K562 (cell line): Measurements from ENCODE around the gene SCN1A. TPM values are rescaled to one million over a fixed set of nuclear protein-coding genes. Genes with fewer than 3 reads are reported as not detected.

ENCODE experiments used
- ATAC-seq: fragments of 200-7000 bp; cut with Tn5 transposase; 3 replicates; pipeline ENCODE4 v1.9.1; 2020; ENCODE audit warnings: moderate library complexity
- BruUV-seq: library from RNA; stranded (reverse); fragments of 400-500 nt; replicated peaks from 2 replicates; lab custom pipeline; 2021; lab: Mats Ljungman, UMichigan
- CTCF ChIA-PET: fragments of 300-600 bp; formaldehyde crosslinking; extraction: SDS; loops from one replicate; lab custom pipeline; 2021; ENCODE audit warnings: low intra/inter-chr PET ratio; lab: Yijun Ruan, JAX
- POLR2A ChIA-PET: fragments of 300-600, 350-650 bp; sonication (Branson Sonifier 250); formaldehyde crosslinking; extraction: SDS; loops from one replicate; lab custom pipeline; 2021; ENCODE audit warnings: antibody characterized with exemption, inconsistent platforms; lab: Yijun Ruan, JAX
- DNase-seq, 4 experiments: peaks; one replicate each; pipeline versions ENCODE4 v3.0.0 to v3.0.0-alpha.2; 2011 to 2018; ENCODE audit warnings: low spot score in 3 of 4, mixed read lengths in 3 of 4; ENCODE audit errors: extremely low read depth in 1 of 4
- FAIRE-seq: peaks from 2 replicates; lab custom pipeline; 2011; peaks lifted over from hg19 to GRCh38; lab: Jason Lieb, UNC
- H2AFZ ChIP-seq: 2 replicates; pipeline ENCODE4 v1.6.0; 2011; ENCODE audit warnings: low read depth, low read length, control low read depth, inconsistent platforms
- H3K27ac ChIP-seq: fragments of 200-600 bp; 3 replicates; pipeline ENCODE4 v1.8.0; 2011; ENCODE audit warnings: low read depth, mild to moderate bottlenecking, control low read depth, inconsistent platforms, low read length, moderate library complexity, mixed read lengths; ENCODE audit errors: extremely low read depth
- H3K27me3 ChIP-seq, 2 experiments: fragments of 300-600 bp in 1 of 2; 2 replicates in 1 of 2; 3 replicates in 1 of 2; pipeline versions ENCODE4 v1.6.0 to v1.8.0; 2011; ENCODE audit warnings: inconsistent platforms in 2 of 2, low read length in 2 of 2, mild to moderate bottlenecking in 1 of 2, mixed read lengths in 1 of 2, moderate library complexity in 1 of 2; ENCODE audit not compliant: control insufficient read depth in 2 of 2, insufficient read depth in 2 of 2
- H3K36me3 ChIP-seq: fragments of 300-600 bp; 3 replicates; pipeline ENCODE4 v1.8.0; 2011; ENCODE audit warnings: mild to moderate bottlenecking, low read length, inconsistent platforms; ENCODE audit not compliant: control insufficient read depth, insufficient read depth
- H3K4me1 ChIP-seq, 2 experiments: fragments of 200-600 bp in 1 of 2; replicated peaks in 1 of 2; 2 replicates in 1 of 2; 3 replicates in 1 of 2; pipeline versions ENCODE4 v1.5.1 to v1.8.0; 2011; ENCODE audit warnings: inconsistent platforms in 2 of 2, low read length in 2 of 2, mild to moderate bottlenecking in 1 of 2, mixed read lengths in 1 of 2, moderate library complexity in 1 of 2; ENCODE audit not compliant: control insufficient read depth in 2 of 2, insufficient read depth in 2 of 2
- H3K4me2 ChIP-seq: 2 replicates; pipeline ENCODE4 v1.6.1; 2011; ENCODE audit warnings: low read length, control low read depth, inconsistent platforms, mixed read lengths; ENCODE audit not compliant: insufficient read depth
- H3K4me3 ChIP-seq: fragments of 200-600 bp; sonication (generic), shearing (Covaris generic); 2 replicates; pipeline ENCODE4 v1.5.1; 2016; ENCODE audit warnings: control low read depth, inconsistent platforms
- H3K79me2 ChIP-seq: fragments of 200-600 bp; 3 replicates; pipeline ENCODE4 v1.8.0; 2011; ENCODE audit warnings: low read length, inconsistent platforms; ENCODE audit not compliant: control insufficient read depth, insufficient read depth
- H3K9ac ChIP-seq, 2 experiments: 2 replicates each; pipeline versions ENCODE4 v1.6.0 to v1.6.1; 2011; ENCODE audit warnings: low read depth in 2 of 2, low read length in 2 of 2, control low read depth in 1 of 2, inconsistent platforms in 1 of 2, mild to moderate bottlenecking in 1 of 2, mixed read lengths in 1 of 2; ENCODE audit not compliant: insufficient read depth in 1 of 2
- H3K9me1 ChIP-seq: one replicate; pipeline ENCODE4 v1.6.0; 2011; ENCODE audit warnings: inconsistent platforms, mild to moderate bottlenecking, low read length, moderate library complexity; ENCODE audit not compliant: control insufficient read depth, insufficient read depth
- H3K9me3 ChIP-seq: replicated peaks from 2 replicates; pipeline ENCODE4 v1.5.1; 2011; ENCODE audit warnings: low read depth, low read length, inconsistent platforms; ENCODE audit not compliant: control insufficient read depth, insufficient read depth
- H4K20me1 ChIP-seq: replicated peaks from 2 replicates; pipeline ENCODE4 v1.6.1; 2011; ENCODE audit warnings: low read length, inconsistent platforms, mixed read lengths; ENCODE audit not compliant: control insufficient read depth, insufficient read depth
- HMG20A ChIP-seq: fragments of 450-650 bp; formaldehyde crosslinking; conservative IDR thresholded peaks from 2 replicates; pipeline ENCODE4 v1.4.0; 2020; ENCODE audit warnings: mild to moderate bottlenecking, mixed read lengths
- MEF2A ChIP-seq: IDR thresholded peaks from 2 replicates; pipeline ENCODE4 v1.6.1; 2011; ENCODE audit warnings: low read depth, mild to moderate bottlenecking, low read length, moderate library complexity; ENCODE audit not compliant: control insufficient read depth
- NR2F6 ChIP-seq: fragments of 450-650 bp; formaldehyde crosslinking; IDR thresholded peaks from 2 replicates; pipeline ENCODE4 v1.4.0; 2020; ENCODE audit warnings: mild to moderate bottlenecking
- PYGO2 ChIP-seq: fragments of 450-650 bp; IDR thresholded peaks from 2 replicates; pipeline ENCODE4 v1.6.1; 2016; ENCODE audit warnings: mild to moderate bottlenecking, missing genetic modification characterization, moderate library complexity, missing compliant biosample characterization
- YY1 ChIP-seq, 3 experiments: IDR thresholded peaks; 2 replicates each; pipeline ENCODE4 v1.6.1; 2011; ENCODE audit warnings: low read length in 2 of 3, mild to moderate bottlenecking in 2 of 3, moderate library complexity in 2 of 3, borderline replicate concordance in 1 of 3, control low read depth in 1 of 3, low read depth in 1 of 3; ENCODE audit not compliant: insufficient read depth in 3 of 3, insufficient replicate concordance in 2 of 3, control insufficient read depth in 1 of 3, insufficient read length in 1 of 3; ENCODE audit errors: extremely low read depth in 1 of 3
- in situ Hi-C: fragments of 300-500 bp; cut with MboI; formaldehyde crosslinking; loops from 4 replicates; pipeline ENCODE4 v1.15.0; 2018; ENCODE audit warnings: inconsistent platforms, mixed read lengths
- intact Hi-C: fragments of 100-400 bp; cut with micrococcal nuclease; formaldehyde crosslinking; loops from 2 replicates; pipeline ENCODE4 v1.14.2; 2022
- polyA plus RNA-seq, 8 experiments: library from polyadenylated mRNA; depleted of rRNA in 4 of 8; stranded (reverse) in 5 of 8; unstranded in 3 of 8; fragments of >200 nt; fragmentation: Nextera tagmentation in 2 of 8; fragmentation: Illumina TruSeq in 1 of 8; extraction: Ambion mirVana in 2 of 8; extraction: Trizol in 1 of 8; gene quantifications; 2 replicates each; pipeline versions ENCODE4 v1.2.1 to v1.2.3, GENCODE V29; 2011 to 2014; ENCODE audit warnings: inconsistent platforms in 1 of 8, missing spikeins in 1 of 8
- total RNA-seq, 7 experiments: library from RNA; depleted of rRNA in 6 of 7; stranded (reverse); fragments of >200 nt in 6 of 7; fragmentation: Illumina TruSeq in 2 of 7; extraction: Trizol in 2 of 7; gene quantifications; 2 replicates each; pipeline versions ENCODE4 v1.2.1 to v1.2.3, GENCODE V29; 2011 to 2021; ENCODE audit warnings: low replicate concordance in 1 of 7
- TF ChIP-seq, protein P1 (sequence below): fragments of 450-650 bp; IDR thresholded peaks from 2 replicates; pipeline ENCODE4 v1.6.1; 2016; ENCODE audit warnings: low read depth
- TF ChIP-seq, protein P2 (sequence below), 2 experiments: fragments of 450-650 bp; IDR thresholded peaks; 2 replicates each; pipeline ENCODE4 v1.6.1; 2018; ENCODE audit warnings: mild to moderate bottlenecking in 2 of 2, low read depth in 1 of 2; ENCODE audit not compliant: partially characterized antibody in 2 of 2
- TF ChIP-seq, protein P3 (sequence below): fragments of 200-800 bp; sonication (Bioruptor generic); IDR thresholded peaks from 2 replicates; pipeline ENCODE4 v1.6.1; 2017; ENCODE audit warnings: missing genetic modification characterization, missing compliant biosample characterization

SCN1A gene
- total and polyA plus RNA-seq, 9 of the 15 experiments (the other 6 are each of a cell fraction or from before 2014, with no cell fraction given), result not detected

DNA sequence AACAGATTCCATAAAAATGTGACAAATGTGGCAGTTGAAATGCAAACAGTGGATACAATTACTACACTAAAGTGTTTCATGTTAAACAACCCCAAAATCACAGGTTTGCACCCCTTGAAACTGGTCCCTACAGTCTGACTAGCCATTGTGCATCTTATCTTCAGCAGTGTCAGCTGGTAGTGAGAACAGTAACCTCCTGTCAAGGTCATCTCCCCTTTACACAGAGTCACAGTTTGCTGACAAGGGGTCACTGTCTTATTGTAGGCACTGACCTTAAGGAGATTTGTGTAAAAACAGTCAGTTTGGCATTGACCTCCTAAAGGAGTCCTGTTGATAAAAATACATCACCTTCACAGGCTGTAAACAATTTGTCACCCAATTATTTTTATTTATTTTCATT lies 137.0 kb downstream of the SCN1A start:
- Histone ChIP-seq H3K79me2 (no peaks in the 10 kb centered on the region), H3K4me1 (no peaks in the 10 kb centered on the region), H2AFZ (no peak overlapping the region), H3K4me2 (no peak overlapping the region), H4K20me1 (no peaks in the 10 kb centered on the region), H3K9me1 (no peaks in the 10 kb centered on the region), H3K27me3 (no peaks in the 10 kb centered on the region), H3K9me3 (no peaks in the 10 kb centered on the region), H3K4me3 (no peak overlapping the region), H3K9ac (no peak overlapping the region), H3K36me3 (no peaks in the 10 kb centered on the region), H3K27ac (no peak overlapping the region)
- ChIA-PET POLR2A (no interaction called here), CTCF (no interaction called here)
- FAIRE-seq (no peak), DNase-seq (no peak), ATAC-seq (no peak)
- intact Hi-C loops (no loop called here), in situ Hi-C loops (no loop called here)
- BruUV-seq, result no TSS peak
- TF ChIP-seq HMG20A, result no peak
- TF ChIP-seq, protein P1, sequence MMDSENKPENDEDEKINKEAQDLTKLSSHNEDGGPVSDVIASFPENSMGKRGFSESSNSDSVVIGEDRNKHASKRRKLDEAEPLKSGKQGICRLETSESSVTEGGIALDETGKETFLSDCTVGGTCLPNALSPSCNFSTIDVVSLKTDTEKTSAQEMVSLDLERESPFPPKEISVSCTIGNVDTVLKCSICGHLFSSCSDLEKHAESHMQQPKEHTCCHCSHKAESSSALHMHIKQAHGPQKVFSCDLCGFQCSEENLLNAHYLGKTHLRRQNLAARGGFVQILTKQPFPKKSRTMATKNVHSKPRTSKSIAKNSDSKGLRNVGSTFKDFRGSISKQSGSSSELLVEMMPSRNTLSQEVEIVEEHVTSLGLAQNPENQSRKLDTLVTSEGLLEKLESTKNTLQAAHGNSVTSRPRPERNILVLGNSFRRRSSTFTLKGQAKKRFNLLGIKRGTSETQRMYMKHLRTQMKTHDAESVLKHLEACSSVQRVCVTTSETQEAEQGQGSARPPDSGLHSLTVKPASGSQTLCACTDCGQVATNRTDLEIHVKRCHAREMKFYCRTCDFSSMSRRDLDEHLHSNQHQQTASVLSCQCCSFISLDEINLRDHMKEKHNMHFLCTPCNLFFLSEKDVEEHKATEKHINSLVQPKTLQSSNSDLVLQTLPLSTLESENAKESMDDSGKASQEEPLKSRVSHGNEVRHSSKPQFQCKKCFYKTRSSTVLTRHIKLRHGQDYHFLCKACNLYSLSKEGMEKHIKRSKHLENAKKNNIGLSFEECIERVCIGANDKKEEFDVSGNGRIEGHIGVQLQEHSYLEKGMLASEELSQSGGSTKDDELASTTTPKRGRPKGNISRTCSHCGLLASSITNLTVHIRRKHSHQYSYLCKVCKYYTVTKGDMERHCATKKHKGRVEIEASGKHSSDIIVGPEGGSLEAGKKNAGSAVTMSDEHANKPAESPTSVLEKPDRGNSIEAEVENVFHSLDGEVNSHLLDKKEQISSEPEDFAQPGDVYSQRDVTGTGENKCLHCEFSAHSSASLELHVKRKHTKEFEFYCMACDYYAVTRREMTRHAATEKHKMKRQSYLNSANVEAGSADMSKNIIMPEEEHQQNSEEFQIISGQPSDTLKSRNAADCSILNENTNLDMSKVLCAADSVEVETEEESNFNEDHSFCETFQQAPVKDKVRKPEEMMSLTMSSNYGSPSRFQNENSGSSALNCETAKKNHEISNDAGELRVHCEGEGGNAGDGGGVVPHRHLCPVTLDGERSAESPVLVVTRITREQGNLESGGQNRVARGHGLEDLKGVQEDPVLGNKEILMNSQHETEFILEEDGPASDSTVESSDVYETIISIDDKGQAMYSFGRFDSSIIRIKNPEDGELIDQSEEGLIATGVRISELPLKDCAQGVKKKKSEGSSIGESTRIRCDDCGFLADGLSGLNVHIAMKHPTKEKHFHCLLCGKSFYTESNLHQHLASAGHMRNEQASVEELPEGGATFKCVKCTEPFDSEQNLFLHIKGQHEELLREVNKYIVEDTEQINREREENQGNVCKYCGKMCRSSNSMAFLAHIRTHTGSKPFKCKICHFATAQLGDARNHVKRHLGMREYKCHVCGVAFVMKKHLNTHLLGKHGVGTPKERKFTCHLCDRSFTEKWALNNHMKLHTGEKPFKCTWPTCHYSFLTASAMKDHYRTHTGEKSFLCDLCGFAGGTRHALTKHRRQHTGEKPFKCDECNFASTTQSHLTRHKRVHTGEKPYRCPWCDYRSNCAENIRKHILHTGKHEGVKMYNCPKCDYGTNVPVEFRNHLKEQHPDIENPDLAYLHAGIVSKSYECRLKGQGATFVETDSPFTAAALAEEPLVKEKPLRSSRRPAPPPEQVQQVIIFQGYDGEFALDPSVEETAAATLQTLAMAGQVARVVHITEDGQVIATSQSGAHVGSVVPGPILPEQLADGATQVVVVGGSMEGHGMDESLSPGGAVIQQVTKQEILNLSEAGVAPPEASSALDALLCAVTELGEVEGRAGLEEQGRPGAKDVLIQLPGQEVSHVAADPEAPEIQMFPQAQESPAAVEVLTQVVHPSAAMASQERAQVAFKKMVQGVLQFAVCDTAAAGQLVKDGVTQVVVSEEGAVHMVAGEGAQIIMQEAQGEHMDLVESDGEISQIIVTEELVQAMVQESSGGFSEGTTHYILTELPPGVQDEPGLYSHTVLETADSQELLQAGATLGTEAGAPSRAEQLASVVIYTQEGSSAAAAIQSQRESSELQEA, result no peak
- no peak for TF ChIP-seq PYGO2 (tag)
- TF ChIP-seq MEF2A, result no peak
- TF ChIP-seq, protein P2, sequence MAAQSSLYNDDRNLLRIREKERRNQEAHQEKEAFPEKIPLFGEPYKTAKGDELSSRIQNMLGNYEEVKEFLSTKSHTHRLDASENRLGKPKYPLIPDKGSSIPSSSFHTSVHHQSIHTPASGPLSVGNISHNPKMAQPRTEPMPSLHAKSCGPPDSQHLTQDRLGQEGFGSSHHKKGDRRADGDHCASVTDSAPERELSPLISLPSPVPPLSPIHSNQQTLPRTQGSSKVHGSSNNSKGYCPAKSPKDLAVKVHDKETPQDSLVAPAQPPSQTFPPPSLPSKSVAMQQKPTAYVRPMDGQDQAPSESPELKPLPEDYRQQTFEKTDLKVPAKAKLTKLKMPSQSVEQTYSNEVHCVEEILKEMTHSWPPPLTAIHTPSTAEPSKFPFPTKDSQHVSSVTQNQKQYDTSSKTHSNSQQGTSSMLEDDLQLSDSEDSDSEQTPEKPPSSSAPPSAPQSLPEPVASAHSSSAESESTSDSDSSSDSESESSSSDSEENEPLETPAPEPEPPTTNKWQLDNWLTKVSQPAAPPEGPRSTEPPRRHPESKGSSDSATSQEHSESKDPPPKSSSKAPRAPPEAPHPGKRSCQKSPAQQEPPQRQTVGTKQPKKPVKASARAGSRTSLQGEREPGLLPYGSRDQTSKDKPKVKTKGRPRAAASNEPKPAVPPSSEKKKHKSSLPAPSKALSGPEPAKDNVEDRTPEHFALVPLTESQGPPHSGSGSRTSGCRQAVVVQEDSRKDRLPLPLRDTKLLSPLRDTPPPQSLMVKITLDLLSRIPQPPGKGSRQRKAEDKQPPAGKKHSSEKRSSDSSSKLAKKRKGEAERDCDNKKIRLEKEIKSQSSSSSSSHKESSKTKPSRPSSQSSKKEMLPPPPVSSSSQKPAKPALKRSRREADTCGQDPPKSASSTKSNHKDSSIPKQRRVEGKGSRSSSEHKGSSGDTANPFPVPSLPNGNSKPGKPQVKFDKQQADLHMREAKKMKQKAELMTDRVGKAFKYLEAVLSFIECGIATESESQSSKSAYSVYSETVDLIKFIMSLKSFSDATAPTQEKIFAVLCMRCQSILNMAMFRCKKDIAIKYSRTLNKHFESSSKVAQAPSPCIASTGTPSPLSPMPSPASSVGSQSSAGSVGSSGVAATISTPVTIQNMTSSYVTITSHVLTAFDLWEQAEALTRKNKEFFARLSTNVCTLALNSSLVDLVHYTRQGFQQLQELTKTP (IDR thresholded peaks at IDR 0.05; ENCODE audit: low read depth in 1 of 2, partially characterized antibody in 2 of 2), result no peak
- no peak for TF ChIP-seq YY1 (IDR thresholded peaks at IDR 0.05; ENCODE audit: borderline replicate concordance in 1 of 3, control insufficient read depth in 1 of 3, extremely low read depth in 1 of 3, insufficient read depth in 3 of 3, insufficient read length in 1 of 3, insufficient replicate concordance in 2 of 3, low read depth in 1 of 3, low read length in 2 of 3)
- TF ChIP-seq NR2F6 (CRISPR knock-in tag), result no peak
- TF ChIP-seq, protein P3, sequence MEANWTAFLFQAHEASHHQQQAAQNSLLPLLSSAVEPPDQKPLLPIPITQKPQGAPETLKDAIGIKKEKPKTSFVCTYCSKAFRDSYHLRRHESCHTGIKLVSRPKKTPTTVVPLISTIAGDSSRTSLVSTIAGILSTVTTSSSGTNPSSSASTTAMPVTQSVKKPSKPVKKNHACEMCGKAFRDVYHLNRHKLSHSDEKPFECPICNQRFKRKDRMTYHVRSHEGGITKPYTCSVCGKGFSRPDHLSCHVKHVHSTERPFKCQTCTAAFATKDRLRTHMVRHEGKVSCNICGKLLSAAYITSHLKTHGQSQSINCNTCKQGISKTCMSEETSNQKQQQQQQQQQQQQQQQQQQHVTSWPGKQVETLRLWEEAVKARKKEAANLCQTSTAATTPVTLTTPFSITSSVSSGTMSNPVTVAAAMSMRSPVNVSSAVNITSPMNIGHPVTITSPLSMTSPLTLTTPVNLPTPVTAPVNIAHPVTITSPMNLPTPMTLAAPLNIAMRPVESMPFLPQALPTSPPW, result no peak
